Activated naive CD8-positive, alpha-beta T cell treated with anti-CD3 and anti-CD28 coated beads, Interleukin-2, amount 50 U/mL, for 24 hours (primary cell): Measurements from ENCODE around the gene NTHL1.
A peak's percentile ranks its signal among the peaks of the same experiment; 100 is the strongest.
"Not testable (repeated sequence)": the region's sequence is repeated elsewhere in the genome, so short reads cannot be mapped to it uniquely, and the experiment has no call there.

ENCODE experiments used
- ATAC-seq: fragments of 150-1000 bp; cut with Tn5 transposase; one replicate; pipeline ENCODE4 v1.10.0; 2021
- DNase-seq: peaks from one replicate; pipeline ENCODE4 v3.0.0; 2021
- H3K27ac Mint-ChIP-seq: one replicate; pipeline ENCODE4 v1.8.0; 2021; ENCODE audit warnings: mild to moderate bottlenecking, mixed read lengths
- H3K27me3 Mint-ChIP-seq: one replicate; pipeline ENCODE4 v1.8.0; 2021; ENCODE audit warnings: mixed read lengths
- H3K36me3 Mint-ChIP-seq: one replicate; pipeline ENCODE4 v1.8.0; 2021; ENCODE audit warnings: low read depth, mixed read lengths
- H3K4me1 Mint-ChIP-seq: one replicate; pipeline ENCODE4 v1.8.0; 2021; ENCODE audit warnings: mixed read lengths
- H3K4me3 Mint-ChIP-seq: one replicate; pipeline ENCODE4 v1.8.0; 2021; ENCODE audit warnings: mild to moderate bottlenecking, moderate library complexity, mixed read lengths
- H3K9me3 Mint-ChIP-seq: one replicate; pipeline ENCODE4 v1.8.0; 2021; ENCODE audit warnings: mixed read lengths

NTHL1 gene

DNA sequence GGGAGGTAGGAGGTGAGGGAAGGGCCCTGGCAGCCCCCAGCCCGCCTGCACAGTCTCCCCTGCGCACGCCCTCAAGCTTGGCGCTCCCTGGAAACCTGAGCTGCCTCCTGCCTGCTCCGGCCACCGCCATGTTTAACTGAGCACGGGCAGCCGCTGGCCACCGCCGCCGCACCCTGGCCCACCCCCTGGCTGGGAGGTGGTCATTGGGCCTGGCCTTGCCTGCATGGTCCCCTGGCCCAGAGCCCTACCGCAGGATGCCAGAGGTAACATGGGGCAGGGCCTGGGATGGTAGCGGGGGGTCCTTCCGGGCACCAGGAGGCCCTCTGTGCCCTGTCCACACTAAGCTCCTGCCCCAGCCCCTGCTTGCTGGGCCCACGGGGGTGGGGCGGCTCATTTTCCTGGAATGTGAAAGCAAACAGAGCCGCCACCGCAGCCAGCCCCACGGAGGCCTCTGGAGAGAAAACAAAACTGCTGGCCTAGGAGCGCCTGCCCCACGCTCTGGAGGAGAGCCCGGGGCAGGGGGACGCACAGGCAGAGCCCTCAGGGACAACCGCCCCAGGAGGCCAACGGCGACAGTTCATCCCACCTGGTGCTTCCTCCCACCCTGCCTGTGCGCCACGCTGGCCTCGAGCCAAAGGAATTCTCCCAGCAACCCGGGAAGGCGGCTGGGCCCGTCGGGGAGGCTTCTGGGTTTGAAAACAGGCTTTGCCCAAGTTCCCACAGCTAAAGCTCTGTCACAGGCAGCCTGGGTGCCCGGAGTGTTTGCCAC is 12.0 kb downstream of the NTHL1 start:
- ATAC-seq (no peak), DNase-seq (no peak)
- Mint-ChIP-seq H3K4me3 (no peak overlapping the region), H3K9me3 (no peaks in the 10 kb centered on the region), H3K4me1 (no peaks in the 10 kb centered on the region), H3K36me3 (no peaks in the 10 kb centered on the region), H3K27ac (no peak overlapping the region), H3K27me3 (no peaks in the 10 kb centered on the region)

DNA sequence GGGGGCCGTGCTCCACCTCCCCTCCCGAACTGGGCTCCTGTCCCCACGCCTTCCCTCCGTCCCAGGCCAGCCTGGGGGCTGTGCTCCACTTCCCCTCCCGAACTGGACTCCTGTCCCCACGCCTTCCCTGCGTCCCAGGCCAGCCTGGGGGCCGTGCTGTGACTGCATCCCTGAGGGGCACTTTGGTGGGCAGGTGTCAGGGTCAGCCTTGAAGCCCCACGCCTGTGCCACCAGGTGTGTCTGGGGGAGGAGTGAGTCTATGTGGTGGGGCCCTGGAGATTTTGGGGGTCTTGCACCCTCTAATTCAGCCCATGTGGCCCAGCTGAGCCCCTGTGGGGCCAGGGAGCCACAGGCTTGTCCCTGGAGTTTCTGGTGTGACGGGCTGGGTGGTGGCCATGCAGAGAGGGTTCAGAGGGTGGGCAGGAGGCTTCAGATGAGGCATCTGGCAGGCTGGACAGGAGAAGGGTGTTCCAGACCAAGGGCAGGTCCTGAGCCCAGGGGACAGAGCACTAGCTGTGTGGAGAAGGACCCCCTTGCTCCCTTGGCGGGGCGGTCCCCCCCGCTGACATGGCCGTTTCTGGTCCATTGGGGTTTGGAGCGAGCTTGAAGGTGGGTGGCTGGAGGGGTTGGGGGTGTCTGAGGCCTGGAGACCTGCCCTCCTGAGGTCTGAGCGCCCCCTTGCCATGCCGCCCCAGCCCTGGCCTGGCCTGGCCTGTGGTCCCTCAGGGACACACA is 12.8 kb downstream of the NTHL1 start:
- ATAC-seq (no peak), DNase-seq (no peak)
- H3K4me3 Mint-ChIP-seq: no peak overlapping the region
- H3K27me3 Mint-ChIP-seq: no peaks in the 10 kb centered on the region
- no peaks in the 10 kb centered on the region for H3K36me3 Mint-ChIP-seq
- no peaks in the 10 kb centered on the region for H3K4me1 Mint-ChIP-seq
- no peaks in the 10 kb centered on the region for H3K9me3 Mint-ChIP-seq
- no peak overlapping the region for H3K27ac Mint-ChIP-seq

DNA sequence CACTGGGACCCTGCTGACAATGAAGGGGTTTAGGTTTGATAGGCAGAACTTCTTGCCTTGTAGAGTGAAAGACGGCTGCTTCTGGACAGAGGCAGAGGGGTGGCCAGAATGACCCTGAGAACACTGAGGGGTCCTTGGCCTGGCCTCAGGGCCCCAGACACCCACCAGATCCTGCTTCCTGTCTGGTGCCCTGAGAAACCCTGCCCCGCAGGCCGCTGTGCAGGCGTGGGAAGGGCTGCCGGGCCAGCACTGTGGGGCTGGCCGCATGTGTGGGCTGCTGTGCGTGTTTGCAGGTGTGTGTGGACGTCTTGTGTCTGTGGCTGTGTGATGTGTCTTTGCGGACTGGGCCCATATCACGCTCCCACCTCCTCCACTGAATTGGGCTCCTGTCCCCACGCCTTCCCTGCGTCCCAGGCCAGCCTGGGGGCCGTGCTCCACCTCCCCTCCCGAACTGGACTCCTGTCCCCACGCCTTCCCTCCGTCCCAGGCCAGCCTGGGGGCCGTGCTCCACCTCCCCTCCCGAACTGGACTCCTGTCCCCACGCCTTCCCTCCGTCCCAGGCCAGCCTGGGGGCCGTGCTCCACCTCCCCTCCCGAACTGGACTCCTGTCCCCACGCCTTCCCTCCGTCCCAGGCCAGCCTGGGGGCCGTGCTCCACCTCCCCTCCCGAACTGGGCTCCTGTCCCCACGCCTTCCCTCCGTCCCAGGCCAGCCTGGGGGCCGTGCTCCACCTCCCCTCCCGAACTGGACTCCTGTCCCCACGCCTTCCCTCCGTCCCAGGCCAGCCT is 13.5 kb downstream of the NTHL1 start:
- H3K36me3 Mint-ChIP-seq, H3K4me1 Mint-ChIP-seq, H3K4me3 Mint-ChIP-seq, ATAC-seq, DNase-seq, H3K27ac Mint-ChIP-seq, H3K9me3 Mint-ChIP-seq, H3K27me3 Mint-ChIP-seq: not testable (repeated sequence)

DNA sequence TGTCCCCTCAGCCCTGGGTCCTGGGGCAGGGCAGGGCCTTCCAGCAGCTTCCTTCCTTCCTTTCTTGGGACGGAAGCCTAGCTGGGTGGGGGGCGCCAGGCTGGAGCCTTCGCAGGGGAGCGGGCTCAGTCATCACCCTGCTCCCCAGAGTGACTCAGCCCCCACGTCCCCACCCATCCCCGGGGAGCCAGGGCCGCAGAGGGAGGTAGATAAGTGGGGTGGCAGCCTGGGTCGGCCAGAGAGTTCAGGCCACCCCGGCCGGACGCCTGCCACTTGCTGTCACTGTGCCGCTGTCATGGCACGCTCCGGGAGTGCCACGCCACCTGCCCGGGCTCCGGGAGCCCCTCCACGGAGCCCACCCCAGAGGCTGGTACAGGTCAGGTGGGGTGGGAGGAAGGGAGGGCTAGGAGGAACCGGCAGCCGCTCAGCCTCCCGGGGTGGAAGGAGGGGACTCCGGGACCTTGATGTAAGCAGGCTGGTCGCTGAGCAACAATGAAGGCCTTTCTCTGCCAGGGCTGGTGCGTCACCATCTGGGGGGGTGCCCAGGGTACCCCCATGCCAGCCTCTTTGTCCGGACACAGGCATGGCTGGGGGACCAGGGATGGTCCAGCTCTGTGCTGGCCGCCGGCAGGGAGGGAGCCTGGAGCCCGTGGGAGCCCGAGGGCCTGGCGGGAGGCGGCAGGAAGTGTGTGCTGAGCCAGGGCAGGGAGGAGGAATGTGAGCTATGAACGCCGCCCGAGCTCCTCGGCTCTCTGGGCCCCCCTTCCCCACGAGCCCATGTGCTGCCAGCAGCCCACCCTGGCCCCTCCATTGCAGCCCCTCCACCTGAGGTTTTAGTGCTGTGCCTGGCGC is 14.4 kb downstream of the NTHL1 start:
- H3K27me3 Mint-ChIP-seq: no peaks in the 10 kb centered on the region
- no peak overlapping the region for H3K4me3 Mint-ChIP-seq
- H3K27ac Mint-ChIP-seq: no peak overlapping the region

DNA sequence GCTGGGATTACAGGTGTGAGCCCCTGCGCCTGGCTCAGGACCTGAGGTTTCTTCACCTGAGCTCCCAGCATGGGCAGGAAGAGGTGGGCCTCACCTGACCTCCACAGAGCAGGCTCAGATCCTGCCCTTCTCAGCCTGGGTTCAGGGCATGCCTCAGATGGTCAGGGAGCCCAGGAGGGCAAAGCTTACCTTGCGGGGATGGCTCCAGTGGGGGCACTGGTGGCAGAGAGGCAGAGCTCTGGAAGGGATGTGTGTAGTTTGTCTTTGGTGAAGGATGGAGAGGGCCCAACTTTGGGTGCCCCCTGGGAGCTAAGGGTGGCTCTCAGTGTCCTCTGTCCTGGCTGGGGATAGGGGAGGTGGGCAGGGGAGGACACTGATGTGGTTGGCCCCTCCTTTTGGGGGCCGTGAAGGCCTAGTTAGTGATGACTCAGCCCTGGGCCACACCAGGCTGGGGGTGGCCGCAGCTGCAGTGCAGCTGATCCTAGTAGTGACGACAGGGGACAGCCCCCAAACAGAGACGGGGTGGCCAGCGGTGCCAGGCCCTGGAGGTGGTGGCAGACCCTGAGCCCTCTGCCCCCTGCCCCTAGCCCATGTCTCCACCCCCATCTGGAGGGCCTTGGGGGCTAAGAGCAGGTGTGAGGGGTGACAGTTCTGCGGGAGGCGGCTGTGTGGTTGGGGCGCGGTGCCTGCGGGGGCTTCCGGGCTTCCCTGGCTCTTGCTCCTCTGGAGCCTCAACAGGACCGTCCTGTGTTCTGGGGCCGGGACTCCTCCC is 15.2 kb downstream of the NTHL1 start:
- Mint-ChIP-seq H3K27me3 (peaks cover 2% of the 10 kb centered on the region), H3K4me3 (no peak overlapping the region), H3K36me3 (no peaks in the 10 kb centered on the region), H3K27ac (no peak overlapping the region), H3K9me3 (no peaks in the 10 kb centered on the region), H3K4me1 (peaks cover 3% of the 10 kb centered on the region)
- no peak for ATAC-seq
- no peak for DNase-seq

More for the DNA sequence above, 14.4 kb downstream of the NTHL1 start:
- no peaks in the 10 kb centered on the region for H3K9me3 Mint-ChIP-seq
- ATAC-seq (no peak), DNase-seq (no peak)
- no peaks in the 10 kb centered on the region for H3K4me1 Mint-ChIP-seq
- H3K36me3 Mint-ChIP-seq: no peaks in the 10 kb centered on the region

DNA sequence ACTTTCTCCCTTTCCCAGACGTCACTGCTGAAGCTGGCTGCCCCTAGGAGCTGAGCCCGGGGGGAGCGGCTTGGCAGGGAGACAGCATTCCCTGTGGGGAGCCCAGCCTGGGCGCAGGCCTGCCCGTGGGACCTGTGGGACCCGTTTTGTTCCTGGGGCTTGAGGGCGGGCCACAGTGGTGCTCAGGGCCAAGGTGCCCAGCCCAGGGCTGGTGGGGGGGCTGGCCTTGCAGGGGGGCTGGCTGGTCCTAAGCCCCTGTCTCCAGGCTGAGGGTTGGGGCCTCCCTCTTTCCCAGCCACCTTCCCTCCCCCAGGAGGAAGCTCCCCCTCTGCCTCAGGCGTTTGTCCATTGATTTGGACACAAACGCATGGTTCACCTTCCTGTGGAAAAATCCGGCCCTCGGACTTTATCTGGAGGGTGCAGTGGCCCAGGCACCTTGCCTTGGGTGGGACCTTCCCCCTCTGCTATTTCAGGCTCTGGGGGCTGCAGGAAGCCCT is 16.5 kb downstream of the NTHL1 start:
- DNase-seq: no peak
- Mint-ChIP-seq H3K27me3 (peaks cover 4% of the 10 kb centered on the region), H3K27ac (no peak overlapping the region), H3K4me3 (no peak overlapping the region), H3K4me1 (peaks cover 5% of the 10 kb centered on the region), H3K36me3 (no peaks in the 10 kb centered on the region), H3K9me3 (no peaks in the 10 kb centered on the region)
- no peak for ATAC-seq

DNA sequence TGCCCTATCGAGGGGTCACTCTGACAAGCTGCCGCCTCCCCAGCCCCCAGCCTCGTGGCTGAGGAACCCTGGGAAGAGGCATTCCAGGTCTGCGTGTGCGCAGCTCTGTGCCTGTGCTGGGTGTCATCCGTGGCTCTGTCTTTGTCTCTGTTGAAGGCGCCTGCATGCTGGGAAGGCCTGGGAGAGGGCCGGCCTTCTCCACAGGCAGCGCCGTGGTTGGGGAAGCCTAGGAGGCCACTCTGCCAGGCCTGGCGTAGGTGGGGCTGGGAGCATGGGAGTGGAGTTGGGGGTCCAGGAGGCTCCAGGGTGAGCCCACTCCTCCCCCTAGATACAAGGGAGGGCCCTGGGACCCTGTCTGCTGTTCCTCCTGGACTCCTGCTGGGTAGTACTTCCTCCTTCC is 17.6 kb downstream of the NTHL1 start:
- H3K27ac Mint-ChIP-seq: no peak overlapping the region

DNA sequence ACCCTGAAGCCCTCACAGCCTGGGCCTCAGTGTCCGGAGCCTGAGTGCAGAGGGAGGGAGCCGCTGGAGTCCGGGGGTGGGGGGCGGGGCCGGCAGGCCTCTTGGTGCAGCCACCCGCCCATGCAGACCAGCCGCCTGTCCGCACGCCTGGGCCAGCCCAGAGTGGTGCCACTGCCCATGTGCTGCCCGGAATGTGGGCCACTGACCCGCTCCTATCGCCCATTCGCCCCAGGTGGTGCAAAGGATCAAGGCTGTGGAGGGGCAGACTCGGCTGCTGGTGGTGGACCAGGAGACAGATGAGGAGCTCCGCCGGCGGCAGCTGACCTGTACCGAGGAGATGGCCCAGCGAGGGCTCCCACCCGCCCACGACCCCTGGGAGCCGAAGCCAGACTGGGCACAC is 18.3 kb downstream of the NTHL1 start:
- H3K9me3 Mint-ChIP-seq: no peaks in the 10 kb centered on the region
- no peak overlapping the region for H3K4me3 Mint-ChIP-seq

More for the DNA sequence above, 17.6 kb downstream of the NTHL1 start:
- peaks cover 7% of the 10 kb centered on the region for H3K4me1 Mint-ChIP-seq
- H3K4me3 Mint-ChIP-seq: no peak overlapping the region
- no peaks in the 10 kb centered on the region for H3K36me3 Mint-ChIP-seq
- H3K27me3 Mint-ChIP-seq: peaks cover 9% of the 10 kb centered on the region
- no peaks in the 10 kb centered on the region for H3K9me3 Mint-ChIP-seq
- DNase-seq (no peak), ATAC-seq (no peak)

DNA sequence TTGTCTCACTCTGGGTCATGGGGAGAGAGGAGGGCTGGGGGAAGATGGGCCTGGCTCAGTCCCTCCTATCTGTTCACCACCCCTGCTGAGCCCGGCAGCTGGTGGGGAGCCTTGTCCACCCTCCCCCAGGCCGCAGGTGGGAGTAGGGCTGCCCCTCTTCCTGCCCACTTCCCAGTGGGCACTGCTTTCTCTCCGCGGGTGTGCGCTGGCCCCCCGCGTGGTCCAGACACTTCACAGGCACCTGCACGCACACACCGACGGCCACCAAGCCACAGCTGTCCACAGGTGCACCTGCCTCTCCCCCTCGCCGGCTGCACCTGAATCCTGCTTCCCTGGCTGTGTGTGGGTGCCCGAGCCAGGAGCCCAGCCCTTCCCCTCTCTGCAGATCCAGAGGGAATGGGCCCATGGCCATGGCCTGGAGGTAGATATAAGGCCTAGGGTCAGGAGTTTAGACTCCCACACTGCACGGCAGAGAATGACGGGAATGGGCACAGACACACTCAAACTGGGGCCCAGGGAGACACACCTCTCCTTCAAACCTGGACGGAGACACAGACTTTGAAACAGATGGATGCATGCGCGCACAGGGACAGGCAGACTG is 18.9 kb downstream of the NTHL1 start:
- no peak overlapping the region for H3K27ac Mint-ChIP-seq
- peaks cover 9% of the 10 kb centered on the region for H3K27me3 Mint-ChIP-seq
- H3K4me1 Mint-ChIP-seq: peaks cover 11% of the 10 kb centered on the region
- no peak overlapping the region for H3K4me3 Mint-ChIP-seq
- no peak for DNase-seq
- no peak for ATAC-seq
- no peaks in the 10 kb centered on the region for H3K36me3 Mint-ChIP-seq
- H3K9me3 Mint-ChIP-seq: no peaks in the 10 kb centered on the region

More for the DNA sequence above, 18.3 kb downstream of the NTHL1 start:
- no peaks in the 10 kb centered on the region for H3K36me3 Mint-ChIP-seq
- DNase-seq (no peak), ATAC-seq (no peak)
- no peak overlapping the region for H3K27ac Mint-ChIP-seq
- peaks cover 7% of the 10 kb centered on the region for H3K4me1 Mint-ChIP-seq
- H3K27me3 Mint-ChIP-seq: peaks cover 9% of the 10 kb centered on the region

DNA sequence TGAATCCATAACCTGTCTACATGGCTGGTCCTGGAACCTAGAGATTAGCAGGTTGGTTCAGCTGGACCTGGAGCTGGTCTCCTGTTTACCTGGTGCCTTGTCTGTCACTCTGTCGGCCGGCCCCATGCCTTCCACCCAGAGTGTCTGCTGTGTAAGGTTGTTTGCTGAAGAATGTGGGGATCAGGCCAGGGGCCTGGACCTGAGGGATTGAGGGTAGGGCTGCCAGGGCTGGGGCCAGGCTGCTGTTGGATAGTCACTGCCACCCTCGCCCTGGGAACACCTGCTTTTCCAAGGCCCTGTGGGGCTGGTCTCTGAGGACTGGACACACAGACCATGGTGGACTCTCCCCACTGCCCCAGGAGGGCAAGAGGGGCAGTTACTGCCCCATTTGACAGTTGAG is 19.5 kb downstream of the NTHL1 start:
- no peak for ATAC-seq
- Mint-ChIP-seq H3K4me3 (no peak overlapping the region), H3K4me1 (peaks cover 13% of the 10 kb centered on the region), H3K9me3 (no peaks in the 10 kb centered on the region), H3K27me3 (peaks cover 9% of the 10 kb centered on the region), H3K27ac (no peak overlapping the region), H3K36me3 (no peaks in the 10 kb centered on the region)
- DNase-seq: no peak

DNA sequence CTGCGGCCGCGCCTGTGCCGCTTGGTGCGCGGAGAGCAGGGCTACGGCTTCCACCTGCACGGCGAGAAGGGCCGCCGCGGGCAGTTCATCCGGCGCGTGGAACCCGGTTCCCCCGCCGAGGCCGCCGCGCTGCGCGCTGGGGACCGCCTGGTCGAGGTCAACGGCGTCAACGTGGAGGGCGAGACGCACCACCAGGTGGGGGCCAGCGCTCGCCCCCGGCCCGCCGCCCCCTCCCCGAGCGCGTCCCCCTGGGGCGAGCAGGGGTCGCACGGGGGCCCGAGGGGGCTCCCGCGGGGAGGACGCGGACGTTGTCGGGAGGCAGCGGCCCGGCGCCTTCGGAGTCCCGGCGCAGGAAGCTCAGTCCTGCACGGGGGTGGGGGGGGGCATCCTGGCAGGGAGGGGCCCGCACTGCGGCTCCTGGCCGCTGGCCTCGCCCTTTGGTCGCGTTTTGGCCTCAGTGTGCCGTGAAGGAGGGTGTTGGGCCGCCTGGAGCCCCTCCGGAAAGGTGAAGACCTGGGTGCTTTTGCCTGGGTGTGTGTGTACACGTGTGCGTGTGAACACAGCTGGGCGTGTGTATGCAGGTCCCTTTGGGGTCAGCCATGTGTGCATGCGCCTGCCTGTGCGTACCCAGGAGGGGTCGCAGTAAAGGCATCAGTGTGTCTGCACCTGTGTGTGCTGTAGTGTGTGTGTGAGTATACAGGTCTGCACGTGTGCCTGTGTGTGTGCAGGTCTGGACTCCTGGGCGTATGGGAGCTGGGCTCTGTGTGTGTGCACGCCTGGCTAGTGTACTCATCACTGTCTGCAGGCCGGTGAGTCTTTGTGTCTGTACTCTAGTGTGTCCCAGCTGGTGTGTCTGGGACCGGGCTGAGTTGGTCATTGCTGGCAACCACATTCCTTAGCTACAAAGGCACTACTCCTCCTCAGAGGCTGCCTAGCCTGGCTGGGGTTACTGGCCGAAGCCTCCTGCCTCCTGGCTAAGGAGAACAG is 20.3 kb downstream of the NTHL1 start:
- Mint-ChIP-seq H3K36me3 (no peaks in the 10 kb centered on the region), H3K27me3 (peaks cover 14% of the 10 kb centered on the region), H3K4me3 (peak overlapping the region; percentile 65), H3K27ac (no peak overlapping the region), H3K4me1 (peaks cover 18% of the 10 kb centered on the region), H3K9me3 (no peaks in the 10 kb centered on the region)
- ATAC-seq: no peak
- no peak for DNase-seq

DNA sequence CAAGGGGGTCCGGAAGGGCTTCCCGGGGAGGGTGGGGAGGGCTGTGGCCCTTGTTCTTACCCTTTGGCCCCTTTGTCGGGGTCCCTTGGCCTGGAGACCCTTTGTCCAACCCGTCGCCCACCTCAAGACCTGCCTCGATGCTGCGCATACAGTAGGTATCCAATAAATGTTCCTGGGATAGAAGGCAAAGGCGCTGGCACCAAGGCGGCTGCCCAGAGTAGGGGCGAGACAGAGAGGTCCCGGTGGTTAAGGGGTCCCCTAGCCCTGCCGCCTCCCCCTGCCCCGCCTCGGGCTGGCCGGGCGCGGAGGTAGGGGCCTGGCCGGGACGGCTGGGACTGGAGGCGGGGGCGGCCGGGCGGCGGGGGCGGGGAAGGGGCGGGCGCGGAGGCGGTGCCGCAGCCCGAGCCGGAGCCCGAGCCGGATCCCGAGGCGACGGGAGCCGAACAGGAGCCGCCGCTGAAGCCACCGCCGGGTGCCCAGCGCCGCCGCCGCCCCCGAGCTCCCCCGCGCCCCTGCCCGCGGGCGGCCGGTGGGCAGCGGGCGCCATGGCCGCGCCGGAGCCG is 21.1 kb downstream of the NTHL1 start, which contains the start of gene NHERF2:
NHERF2 (plus strand) TSS at position 442 of the 563 bp plus-strand sequence; CDS start at position 546, 104 bp downstream.
- H3K27ac Mint-ChIP-seq: no peak within 1 kb of the TSS
- H3K27me3 Mint-ChIP-seq: peaks cover 21% of the 10 kb centered on the region

More for the DNA sequence above, 21.1 kb downstream of the NTHL1 start, which contains the start of gene NHERF2:
- Mint-ChIP-seq H3K9me3 (no peaks in the 10 kb centered on the region), H3K36me3 (no peaks in the 10 kb centered on the region), H3K4me3 (peak within 1 kb of the TSS; percentile 65), H3K4me1 (peaks cover 19% of the 10 kb centered on the region)
- ATAC-seq: no peak
- no peak for DNase-seq
